IPS-18c (cell line): ENCODE measurements around the gene DYNLL2.
"Not testable (repeated sequence)": the region's sequence is repeated elsewhere in the genome, so short reads cannot be mapped to it uniquely, and the experiment has no call there.

ENCODE experiments used
- H3K4me3 ChIP-seq: 2 replicates; pipeline ENCODE4 v1.7.0; 2013; ENCODE audit warnings: low read depth, mild to moderate bottlenecking, low read length, moderate library complexity; ENCODE audit not compliant: insufficient read depth
- H3K9me3 ChIP-seq: one replicate; pipeline ENCODE4 v1.6.1; 2013; ENCODE audit warnings: mild to moderate bottlenecking, low read length, moderate library complexity; ENCODE audit not compliant: control insufficient read depth, insufficient read depth

DYNLL2 gene

DNA sequence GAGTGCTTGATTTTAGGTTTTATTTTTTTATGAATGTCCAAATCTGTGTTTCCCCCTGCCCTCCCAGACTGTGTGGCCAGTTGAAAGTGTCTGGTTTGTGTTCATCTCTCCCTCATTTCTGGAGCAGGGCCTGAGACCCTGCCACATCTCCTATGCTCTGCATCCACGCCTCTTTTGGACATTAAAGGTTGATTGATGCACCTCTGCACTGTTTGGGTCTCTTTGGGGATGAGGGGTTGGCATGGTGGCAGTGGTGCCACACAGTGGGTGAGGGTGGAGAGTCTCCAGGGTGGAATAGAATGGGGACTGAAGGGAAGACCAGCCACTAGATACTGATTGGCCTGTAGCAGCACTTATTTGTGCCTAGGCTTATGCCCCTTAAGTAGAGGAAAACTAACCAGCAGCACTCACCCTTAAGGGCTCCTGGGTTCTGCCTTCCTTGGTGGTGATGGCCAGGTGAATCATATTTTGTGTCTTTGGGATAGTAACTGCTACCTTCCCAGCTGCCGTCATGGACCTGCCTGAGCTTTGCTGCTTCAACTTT is 7.9 kb downstream of the DYNLL2 start:
- no peak overlapping the region for H3K4me3 ChIP-seq
- no peaks in the 10 kb centered on the region for H3K9me3 ChIP-seq

DNA sequence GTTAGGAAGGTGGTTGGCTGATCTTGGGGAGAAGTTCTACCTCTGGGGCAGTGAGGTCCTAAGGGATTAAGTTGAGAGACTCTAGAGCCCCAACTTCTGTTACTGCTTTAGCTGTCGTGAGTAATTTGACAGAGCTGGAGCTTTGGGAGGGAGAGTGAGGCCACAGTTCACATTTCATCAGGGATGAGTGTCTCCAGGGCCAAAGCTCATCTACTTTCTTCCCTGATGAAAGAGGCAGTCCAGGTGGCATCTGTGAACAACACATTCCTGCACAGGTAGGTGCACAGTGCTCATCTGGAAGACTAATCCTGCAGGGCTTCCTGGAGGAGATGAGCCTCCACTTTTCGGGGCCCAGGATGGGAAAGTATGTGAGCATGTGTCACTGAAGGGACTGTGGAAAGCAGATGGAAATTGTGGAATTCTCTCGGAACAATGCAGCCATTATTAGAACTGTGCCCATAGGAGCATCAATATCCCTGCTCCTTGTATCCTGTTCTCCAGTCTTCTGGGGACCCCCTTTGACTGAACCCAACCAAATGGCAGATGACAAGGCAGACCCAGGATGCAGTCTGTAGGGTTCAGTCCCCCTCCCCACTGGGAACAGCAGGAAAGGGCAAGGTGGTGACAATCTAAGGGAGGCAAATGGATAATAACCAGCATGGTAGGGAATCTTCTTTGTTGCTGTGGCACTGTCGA is 9.0 kb downstream of the DYNLL2 start:
- no peaks in the 10 kb centered on the region for H3K9me3 ChIP-seq
- no peak overlapping the region for H3K4me3 ChIP-seq

DNA sequence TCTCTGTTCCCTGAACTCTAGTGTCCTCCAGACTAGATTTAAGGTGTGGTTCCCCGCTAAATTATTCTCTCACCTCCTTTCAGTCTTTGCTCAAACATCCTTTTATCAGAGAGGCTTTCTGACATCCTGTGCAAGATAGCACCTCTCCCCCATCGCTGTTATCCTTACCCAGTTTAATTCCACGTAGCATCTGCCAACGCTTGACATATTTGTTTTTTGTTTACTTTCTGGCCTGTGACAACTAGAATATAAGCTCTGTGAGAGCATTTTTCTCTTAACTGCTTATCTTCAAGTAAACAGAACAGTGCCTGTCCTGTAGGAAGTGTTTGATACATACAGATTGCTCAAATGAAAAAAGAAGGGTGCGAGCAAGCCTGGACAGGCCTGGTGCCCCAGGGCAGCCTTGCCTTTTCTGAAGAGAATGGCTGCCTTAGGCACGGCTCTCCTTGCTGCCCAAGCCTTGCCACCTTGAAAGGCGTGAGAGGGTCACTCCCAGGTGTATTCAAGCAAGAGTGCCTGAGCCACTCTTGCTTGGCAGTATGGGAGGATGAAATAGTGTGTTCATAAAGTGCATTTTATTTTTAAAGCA is 9.7 kb downstream of the DYNLL2 start:
- Histone ChIP-seq H3K9me3 (no peaks in the 10 kb centered on the region), H3K4me3 (no peak overlapping the region)

DNA sequence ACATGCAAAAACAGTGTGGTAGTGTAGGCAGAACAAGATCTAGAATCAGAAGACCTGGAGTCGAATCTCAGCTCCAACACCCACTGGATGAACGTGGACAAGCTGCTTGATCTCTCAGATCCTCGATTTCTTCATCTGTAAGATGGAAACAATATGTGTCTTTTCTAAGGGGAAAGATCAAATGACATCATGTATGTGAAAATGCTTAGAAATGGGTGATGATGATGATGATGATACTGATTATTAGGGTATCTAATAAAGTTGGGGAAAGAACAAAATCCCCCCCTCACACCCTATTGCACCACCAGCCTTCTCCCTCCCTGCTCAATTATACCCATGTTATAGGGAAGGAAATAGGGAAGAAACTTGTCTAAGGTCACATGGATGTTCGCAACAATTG is 10.9 kb downstream of the DYNLL2 start:
- H3K9me3 ChIP-seq = no peaks in the 10 kb centered on the region

DNA sequence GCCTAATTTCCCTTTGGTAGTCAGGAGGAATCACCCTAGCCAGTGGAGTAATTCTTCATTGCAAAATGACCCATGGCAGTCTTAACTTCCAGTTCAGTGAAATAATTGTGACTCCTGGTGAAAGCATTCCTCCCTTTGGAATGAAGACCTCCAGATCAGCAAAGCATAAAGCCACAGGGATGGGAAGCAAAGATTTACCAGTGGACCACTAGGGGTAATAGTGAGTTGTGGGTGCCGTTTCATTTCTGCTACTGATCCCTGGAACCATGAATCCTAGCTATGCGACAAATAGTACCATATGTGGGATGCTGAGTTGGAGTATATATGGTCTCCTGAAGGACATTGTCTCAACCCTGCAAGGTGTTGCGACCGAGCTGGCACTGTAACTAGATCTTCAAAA is 13.7 kb downstream of the DYNLL2 start:
- Histone ChIP-seq H3K4me3 (no peak overlapping the region), H3K9me3 (no peaks in the 10 kb centered on the region)

More for the DNA sequence above, 10.9 kb downstream of the DYNLL2 start:
- no peak overlapping the region for H3K4me3 ChIP-seq

DNA sequence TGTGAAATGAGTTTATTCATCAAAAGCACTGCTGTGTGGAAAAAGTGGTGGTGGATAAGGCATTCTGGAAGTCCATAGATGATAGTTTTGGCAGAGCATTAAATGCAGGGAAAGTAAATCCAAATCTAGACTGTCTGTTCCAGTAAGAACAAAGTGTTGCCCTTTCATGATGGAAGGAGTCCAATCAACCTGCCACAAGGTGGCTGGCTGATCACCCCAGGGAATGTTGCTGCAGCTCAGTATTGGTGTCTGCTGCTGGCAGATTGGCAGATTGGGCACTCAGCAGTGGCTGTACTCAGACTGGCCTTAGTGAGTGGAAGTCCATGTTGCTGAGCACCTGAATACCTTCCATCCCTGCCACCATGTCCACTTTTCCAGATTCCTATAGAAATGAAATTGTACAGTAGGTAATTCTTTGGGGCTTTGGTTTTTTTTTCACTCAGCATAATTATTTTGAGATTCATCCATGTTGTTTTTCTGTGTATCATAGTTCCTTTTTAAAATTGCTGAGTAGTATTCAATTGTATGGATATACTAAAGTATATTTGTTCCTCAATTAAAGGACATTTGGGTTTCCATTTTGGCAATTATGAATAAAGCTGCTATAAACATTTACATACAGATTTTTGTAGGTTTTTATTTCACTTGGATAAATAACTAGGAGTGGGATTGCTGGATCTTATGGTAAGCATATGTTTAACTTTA is 14.3 kb downstream of the DYNLL2 start:
- Histone ChIP-seq H3K4me3 (no peak overlapping the region), H3K9me3 (no peaks in the 10 kb centered on the region)

DNA sequence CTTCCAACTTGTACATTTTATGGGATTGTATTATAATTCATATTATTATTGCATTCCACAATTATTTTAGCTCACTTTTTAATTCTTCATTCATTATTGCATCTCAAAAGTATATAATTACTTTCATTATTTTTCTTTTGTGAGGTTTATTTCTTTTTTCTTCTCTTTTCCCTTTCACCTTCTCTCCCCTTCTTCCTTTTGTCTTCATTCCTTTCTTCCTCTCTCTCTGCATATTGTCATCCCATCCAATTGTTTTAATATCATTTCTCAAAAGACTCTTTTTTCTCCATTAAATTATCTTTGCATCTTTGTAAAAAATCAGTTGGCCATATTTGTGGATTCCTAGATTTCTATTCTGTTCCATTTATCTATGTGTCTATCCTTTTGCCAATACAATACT is 17.3 kb downstream of the DYNLL2 start:
- Histone ChIP-seq H3K9me3 (no peaks in the 10 kb centered on the region), H3K4me3 (no peak overlapping the region)

DNA sequence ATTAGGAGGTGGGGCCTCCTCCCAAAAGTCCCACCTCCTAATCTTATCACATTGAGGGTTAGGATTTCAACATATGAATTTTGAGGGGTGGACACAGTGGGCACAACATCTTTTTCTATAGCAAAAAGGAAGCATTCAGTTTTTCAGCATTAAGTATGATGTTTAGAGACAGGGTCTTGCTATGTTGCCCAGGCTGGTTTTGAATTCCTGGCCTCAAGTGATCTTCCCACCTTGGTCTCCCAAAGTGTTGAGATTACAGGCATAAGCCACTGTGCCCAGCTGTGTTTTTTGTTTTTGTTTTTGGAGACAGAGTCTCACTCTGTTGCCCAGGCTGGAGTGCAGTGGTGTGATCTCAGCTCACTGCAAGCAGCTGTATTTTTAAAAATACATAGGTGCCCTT is 18.7 kb downstream of the DYNLL2 start:
- not testable (repeated sequence) for H3K4me3 ChIP-seq

DNA sequence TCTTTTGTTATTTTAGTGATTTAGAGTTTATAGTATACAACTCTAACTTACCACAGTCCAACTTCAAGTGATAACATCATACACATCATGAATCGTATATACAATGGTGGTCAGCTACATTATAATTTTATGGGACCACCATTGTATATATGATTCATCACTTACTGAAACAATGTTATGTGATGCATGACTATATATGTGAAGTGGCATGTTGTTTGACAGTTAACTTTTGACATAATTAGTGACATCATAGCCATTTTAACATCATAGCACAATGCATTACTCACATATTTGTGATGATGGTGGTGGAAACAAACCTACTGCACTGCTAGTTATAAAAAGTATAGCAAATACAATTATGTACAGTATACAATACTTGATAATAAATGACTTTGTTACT is 21.9 kb downstream of the DYNLL2 start:
- no peaks in the 10 kb centered on the region for H3K9me3 ChIP-seq
- H3K4me3 ChIP-seq = no peak overlapping the region

More for the DNA sequence above, 18.7 kb downstream of the DYNLL2 start:
- not testable (repeated sequence) for H3K9me3 ChIP-seq

DNA sequence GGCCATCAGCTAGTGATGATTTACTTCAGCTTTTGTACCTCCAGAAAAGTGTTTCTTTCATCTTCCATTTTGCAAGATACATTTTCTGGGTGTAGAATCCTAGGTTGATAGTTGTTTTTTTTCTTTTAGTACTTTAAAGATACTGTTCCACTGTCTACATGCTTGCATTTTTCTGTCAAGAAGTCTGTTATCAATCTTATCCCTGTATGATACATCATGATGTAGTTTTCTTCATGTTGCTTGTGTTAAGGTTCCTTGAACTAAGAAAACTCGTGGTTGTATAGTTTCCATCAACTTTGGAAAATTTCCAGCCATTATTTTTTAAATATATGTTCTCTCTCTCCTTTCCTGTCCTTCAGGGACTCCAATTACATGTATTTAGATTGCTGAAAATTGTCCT is 24.1 kb downstream of the DYNLL2 start:
- no peaks in the 10 kb centered on the region for H3K9me3 ChIP-seq
- H3K4me3 ChIP-seq = no peak overlapping the region

DNA sequence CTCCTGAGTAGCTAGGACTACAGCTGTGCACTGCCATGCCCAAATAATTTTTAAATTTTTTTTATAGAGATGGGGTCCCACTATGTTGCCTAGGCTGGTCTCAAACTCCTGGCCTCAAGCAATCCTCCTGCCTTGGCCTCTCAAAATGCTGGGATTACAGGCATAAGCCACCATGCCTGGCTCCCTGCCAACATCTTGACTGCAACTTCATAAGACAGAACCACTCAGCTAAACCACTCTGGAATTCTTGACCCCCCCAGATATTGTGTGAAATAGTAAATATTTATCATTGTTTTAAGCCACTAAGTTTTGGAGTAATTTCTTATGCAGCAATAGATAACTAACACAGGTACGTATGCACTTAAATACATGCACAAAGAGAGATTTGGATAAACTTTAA is 26.0 kb downstream of the DYNLL2 start:
- Histone ChIP-seq H3K4me3 (no peak overlapping the region), H3K9me3 (no peaks in the 10 kb centered on the region)

DNA sequence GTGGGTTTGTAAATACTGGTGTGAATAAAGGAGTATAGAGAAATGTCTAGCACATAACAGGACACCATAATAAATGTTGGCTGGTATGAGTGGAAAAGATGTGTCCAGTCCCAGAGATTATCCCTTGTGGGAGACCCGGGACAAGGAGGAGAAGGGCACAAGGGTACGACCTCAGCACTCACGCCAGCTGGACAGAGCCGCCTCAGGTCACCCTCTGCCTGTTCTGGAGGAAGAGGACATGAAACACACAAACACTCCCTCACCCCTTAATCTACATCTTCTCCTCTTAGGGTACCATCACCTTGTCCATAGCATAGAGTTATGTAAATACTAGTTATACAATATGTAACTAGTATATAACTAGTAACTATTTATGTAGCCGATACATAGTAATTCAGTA is 26.8 kb downstream of the DYNLL2 start:
- no peak overlapping the region for H3K4me3 ChIP-seq
- H3K9me3 ChIP-seq = no peaks in the 10 kb centered on the region

DNA sequence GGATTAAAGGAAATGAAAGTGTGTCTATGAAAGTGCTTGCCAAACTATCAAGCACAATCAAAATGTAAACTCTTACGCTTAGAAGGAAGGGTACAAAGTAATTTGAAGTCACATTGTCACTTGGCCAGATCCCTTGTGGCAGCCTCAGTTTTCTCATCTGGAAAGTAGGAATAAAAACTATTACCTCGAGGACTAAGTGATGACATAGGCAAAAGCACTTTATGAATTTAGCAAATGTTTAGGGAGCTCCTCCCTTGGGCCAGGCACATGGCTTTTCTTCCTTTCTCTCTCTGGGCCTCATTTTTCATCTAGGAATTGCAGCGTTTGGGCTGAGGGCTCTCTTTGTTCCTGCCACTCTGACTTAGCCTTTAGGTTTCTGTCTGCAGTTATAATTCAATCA is 28.5 kb downstream of the DYNLL2 start:
- no peak overlapping the region for H3K4me3 ChIP-seq

DNA sequence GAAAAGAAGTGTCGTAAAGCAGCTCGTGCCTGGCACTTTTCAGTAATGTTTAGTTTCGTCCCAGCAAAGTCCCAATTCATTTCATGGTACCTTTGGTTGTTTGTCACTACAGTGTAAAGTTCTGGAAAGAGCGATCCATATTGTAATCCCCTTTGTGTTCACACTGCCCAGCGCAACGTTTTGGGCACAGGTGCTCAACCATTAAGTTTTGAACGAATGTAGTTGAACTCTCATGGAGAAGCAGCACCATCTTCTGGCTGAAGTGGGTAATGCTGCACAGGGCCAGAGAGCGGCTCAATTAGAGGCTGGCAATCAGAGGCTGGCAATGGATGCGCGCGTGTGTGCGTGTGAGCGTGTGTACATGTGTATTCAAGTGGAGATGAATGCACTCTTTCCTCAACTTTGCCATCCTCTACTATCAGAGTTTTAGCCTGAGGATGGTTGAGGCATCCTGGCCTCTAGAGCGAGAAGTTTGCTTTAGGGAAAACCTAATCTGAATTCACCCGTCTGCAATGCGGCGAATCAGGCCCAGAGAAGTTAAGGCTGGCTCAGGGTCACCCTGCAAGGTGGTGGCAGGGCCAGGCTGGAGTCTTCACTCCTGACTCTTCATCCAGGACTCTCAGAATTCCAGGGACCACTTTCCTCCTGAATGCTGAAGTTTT is 29.9 kb downstream of the DYNLL2 start:
- H3K4me3 ChIP-seq = no peak overlapping the region
- H3K9me3 ChIP-seq = no peaks in the 10 kb centered on the region

More for the DNA sequence above, 28.5 kb downstream of the DYNLL2 start:
- H3K9me3 ChIP-seq = no peaks in the 10 kb centered on the region

DNA sequence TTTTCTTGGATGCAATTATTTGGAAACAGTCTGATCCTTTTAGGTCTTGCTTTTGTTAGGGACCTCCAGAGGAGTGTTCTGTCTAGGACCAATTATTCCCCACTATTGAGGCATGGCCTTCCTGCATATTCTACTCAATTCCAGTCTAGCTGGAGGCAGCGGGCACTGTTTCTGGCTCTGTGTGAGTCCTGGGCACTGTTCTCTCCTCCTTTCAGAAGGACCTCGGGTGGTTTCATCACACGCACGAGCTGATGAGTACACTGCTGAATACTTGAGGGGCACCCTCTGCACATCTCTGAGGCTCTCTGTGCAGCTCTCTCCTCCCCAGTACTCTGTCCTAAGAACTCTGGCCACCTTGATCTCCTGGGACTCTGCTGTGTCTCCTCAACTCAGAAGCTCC is 30.7 kb downstream of the DYNLL2 start:
- Histone ChIP-seq H3K4me3 (no peak overlapping the region), H3K9me3 (no peaks in the 10 kb centered on the region)

DNA sequence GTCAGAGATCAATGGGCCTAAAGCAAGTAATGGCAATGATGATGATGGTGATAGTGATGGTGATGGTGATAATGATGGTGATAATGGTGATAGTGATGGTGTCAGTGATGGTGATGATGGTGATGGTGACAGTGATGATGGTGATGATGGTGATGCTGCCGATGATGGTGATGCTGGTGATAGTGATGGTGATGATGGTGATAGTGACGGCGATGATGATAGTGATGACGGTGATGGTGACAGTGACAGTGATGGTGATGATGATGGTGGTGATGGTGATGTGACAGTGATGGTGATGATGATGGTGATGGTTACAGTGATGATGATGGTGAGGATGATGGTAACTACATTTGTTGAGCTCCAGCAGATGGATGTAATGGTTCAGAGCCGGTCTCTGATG is 34.2 kb downstream of the DYNLL2 start:
- Histone ChIP-seq H3K4me3 (no peak overlapping the region), H3K9me3 (no peaks in the 10 kb centered on the region)

DNA sequence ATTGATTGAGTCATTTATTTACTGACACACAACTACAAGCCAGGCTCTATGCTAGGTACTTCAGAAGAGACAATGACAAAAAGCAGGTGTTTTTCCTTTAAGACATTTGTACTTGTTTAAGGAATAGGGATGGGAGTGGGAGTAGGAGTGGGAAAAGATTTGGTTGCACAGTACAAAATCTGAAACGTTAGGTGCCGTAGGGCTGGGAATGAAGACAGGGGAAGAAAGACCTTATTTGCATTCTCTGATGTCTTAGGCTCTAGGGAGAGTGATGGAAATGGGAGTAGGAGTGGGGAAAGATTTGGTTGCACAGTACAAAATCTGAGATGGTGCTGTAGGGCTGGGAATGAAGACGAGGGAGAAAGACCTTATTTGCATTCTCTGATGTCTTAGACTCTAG is 36.3 kb downstream of the DYNLL2 start:
- Histone ChIP-seq H3K9me3 (no peaks in the 10 kb centered on the region), H3K4me3 (no peak overlapping the region)
